Gastroesophageal sphincter (tissue), 3 donors: ENCODE measurements around the gene CIT.

Experiments used
- CTCF ChIP-seq, 4 experiments: fragments of 200-600 bp in 2 of 4; fragments of 450-650 bp in 2 of 4; sonication (generic) in 1 of 4; IDR thresholded peaks; one replicate each; pipeline ENCODE4 v1.5.1; 2017 to 2019; ENCODE audit warnings: antibody characterized with exemption in 4 of 4, mild to moderate bottlenecking in 2 of 4, moderate library complexity in 2 of 4
- POLR2A ChIP-seq, 2 donors: fragments of 450-650 bp; IDR thresholded peaks; one replicate each; pipeline ENCODE4 v1.6.1; 2017; ENCODE audit warnings: antibody characterized with exemption in 2 of 2, mild to moderate bottlenecking in 2 of 2, moderate library complexity in 1 of 2
- POLR2AphosphoS5 ChIP-seq: sonication (generic); formaldehyde crosslinking; IDR thresholded peaks from one replicate; pipeline ENCODE4 v1.6.1; 2017; ENCODE audit warnings: antibody characterized with exemption

GRCh38 chr12:119715268-119715620, 161.9 kb downstream of the CIT start:
- no peak for TF ChIP-seq POLR2AphosphoS5
- TF ChIP-seq CTCF (IDR thresholded peaks at IDR 0.05), result no peak
- TF ChIP-seq POLR2A (IDR thresholded peaks at IDR 0.05), result no peak
